Retinal pigment epithelial cell (primary cell): ENCODE results near the gene GAP43.
"Not testable (repeated sequence)": the region's sequence is repeated elsewhere in the genome, so short reads cannot be mapped to it uniquely, and the experiment has no call there.

Experiments used
- DNase-seq: peaks from one replicate; pipeline ENCODE4 v3.0.0-alpha.2; 2010; ENCODE audit warnings: low read depth
- H3K4me3 ChIP-seq: 2 replicates; pipeline ENCODE4 v1.5.1; 2011; ENCODE audit warnings: mild to moderate bottlenecking, low read length, control low read depth, moderate library complexity
- CTCF ChIP-seq: conservative IDR thresholded peaks from 2 replicates; pipeline ENCODE4 v1.5.1; 2011; ENCODE audit warnings: low read depth, low read length, control low read depth, inconsistent platforms

Gene GAP43

DNA sequence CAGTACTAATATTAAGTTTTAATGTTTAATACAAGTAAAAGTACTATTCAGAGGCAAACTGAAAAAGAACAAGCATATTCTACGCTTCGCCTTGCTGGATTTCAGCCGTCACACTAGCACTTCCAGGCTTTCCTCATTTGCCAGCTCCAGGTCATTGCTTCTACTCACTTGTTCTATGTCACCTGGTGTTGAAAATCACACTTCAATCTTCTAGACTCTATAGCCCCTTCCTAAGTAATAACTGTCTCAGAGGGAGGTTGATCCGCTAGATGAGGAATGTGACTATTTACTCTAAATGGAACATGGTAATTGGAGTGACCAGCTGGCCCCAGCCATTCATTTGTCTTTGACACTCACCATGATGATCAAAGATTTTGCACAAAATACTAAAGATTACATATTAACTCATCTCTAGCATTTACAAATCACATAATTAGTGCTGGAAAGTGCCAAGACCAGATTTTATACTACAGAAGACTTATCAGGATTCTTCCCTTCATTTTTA, 92.0 kb downstream of the GAP43 start:
- DNase-seq = no peak
- no peak overlapping the region for H3K4me3 ChIP-seq
- no peak for TF ChIP-seq CTCF

GRCh38 chr3:115720983-115721382, 97.7 kb downstream of the GAP43 start:
- no peak overlapping the region for H3K4me3 ChIP-seq
- TF ChIP-seq CTCF = no peak
- DNase-seq = no peak

DNA sequence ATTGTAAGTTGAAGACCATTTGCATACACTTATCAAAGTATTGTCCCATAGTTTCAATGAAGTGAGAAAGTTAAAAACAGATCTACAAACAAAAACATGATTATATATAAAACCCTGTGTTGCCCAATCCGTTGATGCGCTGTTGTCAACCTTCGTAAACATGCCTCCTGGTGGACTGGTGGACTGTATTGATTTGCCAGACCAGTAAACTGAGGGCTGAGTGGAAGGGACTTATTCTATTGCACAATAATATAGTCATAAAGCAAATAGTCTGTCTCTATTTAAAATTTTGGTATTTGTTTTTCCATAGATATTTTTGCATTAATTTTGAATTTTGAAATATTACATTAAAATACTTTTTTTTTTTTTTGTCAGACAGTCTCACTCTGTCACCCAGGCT, 102.5 kb downstream of the GAP43 start:
- no peak for DNase-seq
- no peak for TF ChIP-seq CTCF
- H3K4me3 ChIP-seq = no peak overlapping the region

DNA sequence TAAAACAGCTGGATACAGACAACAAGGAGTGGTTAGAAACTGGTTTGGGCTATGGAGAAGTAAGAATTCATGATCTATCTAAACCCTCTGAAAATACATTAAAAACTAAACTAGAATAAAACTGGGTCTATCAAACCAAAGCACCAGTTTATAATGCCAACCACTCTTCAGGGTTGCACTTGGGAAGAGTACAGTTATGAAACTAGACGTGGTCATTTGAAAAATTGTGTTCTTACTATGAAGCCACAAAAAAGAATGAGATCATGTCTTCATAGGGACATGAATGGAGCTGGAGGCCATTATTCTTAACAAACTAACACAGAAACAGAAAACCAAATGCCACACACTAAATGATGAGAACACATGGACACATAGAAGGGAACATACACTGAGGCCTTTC, 103.8 kb downstream of the GAP43 start:
- H3K4me3 ChIP-seq = no peak overlapping the region
- no peak for TF ChIP-seq CTCF
- no peak for DNase-seq

- no peak overlapping the region for H3K4me3 ChIP-seq
- TF ChIP-seq CTCF = no peak
- no peak for DNase-seq
Measured at GRCh38 chr3:115728013-115728412, 104.7 kb downstream of the GAP43 start.

- DNase-seq, H3K4me3 ChIP-seq: not testable (repeated sequence)
Measured at GRCh38 chr3:115736341-115736740, 113.0 kb downstream of the GAP43 start.

GRCh38 chr3:115741650-115742049, 118.3 kb downstream of the GAP43 start:
- H3K4me3 ChIP-seq = no peak overlapping the region
- DNase-seq = no peak
- TF ChIP-seq CTCF = no peak

GRCh38 chr3:115744516-115744915, 121.2 kb downstream of the GAP43 start:
- DNase-seq, H3K4me3 ChIP-seq: not testable (repeated sequence)

DNA sequence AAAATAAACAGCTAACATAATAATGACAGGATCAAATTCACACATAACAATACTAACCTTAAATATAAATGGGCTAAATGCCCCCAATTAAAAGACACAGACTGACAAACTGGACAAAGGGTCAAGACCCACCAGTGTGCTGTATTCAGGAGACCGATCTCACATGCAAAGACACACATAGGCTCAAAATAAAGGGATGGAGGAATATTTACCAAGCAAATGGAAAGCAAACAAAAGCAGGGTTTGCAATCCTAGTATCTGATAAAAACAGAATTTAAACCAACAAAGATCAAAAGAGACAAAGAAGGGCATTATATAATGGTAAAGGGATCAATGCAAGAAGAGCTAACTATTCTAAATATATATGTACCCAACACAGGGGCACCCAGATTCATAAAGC, 129.7 kb downstream of the GAP43 start:
- not testable (repeated sequence) for H3K4me3 ChIP-seq, DNase-seq
